Adrenal gland (tissue), 12 donors: ENCODE data around the gene ERBIN. TPM values are rescaled to one million over a fixed set of nuclear protein-coding genes. Genes with fewer than 3 reads are reported as not detected.

Source experiments
- DNase-seq, 7 donors: peaks; one replicate each; pipeline ENCODE4 v3.0.0-alpha.2; 2019 to 2020
- H3K27ac ChIP-seq, 5 donors: fragments of 200-600 bp; sonication (generic) in 4 of 5; 1 replicate in 3 of 5; 2 replicates in 2 of 5; pipeline versions ENCODE4 v1.5.1 to v1.8.0; 2016 to 2020; ENCODE audit warnings: mild to moderate bottlenecking in 1 of 5
- H3K27me3 ChIP-seq: fragments of 200-600 bp; 2 replicates; pipeline ENCODE4 v1.8.0; 2021
- H3K36me3 ChIP-seq, 2 donors: fragments of 200-600 bp; replicated peaks in 1 of 2; 1 replicate in 1 of 2; 2 replicates in 1 of 2; pipeline versions ENCODE4 v1.5.1 to v1.8.0; 2018 to 2022
- H3K4me1 ChIP-seq, 2 donors: fragments of 200-600 bp; replicated peaks in 1 of 2; 1 replicate in 1 of 2; 2 replicates in 1 of 2; pipeline versions ENCODE4 v1.5.1 to v1.8.0; 2018 to 2021
- H3K4me3 ChIP-seq, 4 donors: fragments of 200-600 bp; sonication (generic) in 3 of 4; one replicate each; pipeline ENCODE4 v1.5.1; 2016 to 2018
- H3K9me3 ChIP-seq, 3 donors: fragments of 200-600 bp; sonication (generic) in 1 of 3; replicated peaks in 1 of 3; 1 replicate in 2 of 3; 2 replicates in 1 of 3; pipeline versions ENCODE4 v1.5.1 to v1.8.0; 2016 to 2021
- POLR2A ChIP-seq, 2 donors: fragments of 450-650 bp; IDR thresholded peaks; one replicate each; pipeline ENCODE4 v1.6.1; 2017; ENCODE audit warnings: antibody characterized with exemption in 2 of 2, mild to moderate bottlenecking in 2 of 2, moderate library complexity in 1 of 2
- WGBS, 4 donors: extraction: QIAGEN DNeasy Blood & Tissue Kit in 2 of 4; methylation state at CpG; one replicate each; pipeline versions ENCODE4 v1.1.5 to v1.1.7; 2013 to 2017; 5-methylcytosine and 5-hydroxymethylcytosine counted together
- intact Hi-C, 2 donors: fragments of 100-400 bp; cut with DNase I; formaldehyde crosslinking; loops; one replicate each; pipeline versions ENCODE4 v1.14.1 to v1.15.0; 2022 to 2023
- polyA plus RNA-seq, 3 donors: library from polyadenylated mRNA; stranded (reverse); fragments of 200-250 nt in 2 of 3; fragments of 350-450 nt in 1 of 3; fragmentation: Illumina TruSeq in 1 of 3; extraction: RNeasy Lipid Tissue Mini Kit (QIAGEN cat#74804) in 1 of 3; gene quantifications; one replicate each; pipeline ENCODE4 v1.2.3, GENCODE V29; 2013 to 2014
- total RNA-seq, 9 donors: library from RNA; depleted of rRNA in 4 of 9; stranded (reverse); fragments of >200 nt in 4 of 9; fragments of 120-200 nt in 1 of 9; fragmentation: NEBNext Ultra II Directional in 1 of 9; extraction: Animal tissue kit (Norgen Biotek cat#: 25700) in 1 of 9; gene quantifications; one replicate each; pipeline versions ENCODE4 v1.1.0 to v1.2.4, GENCODE V29; 2013 to 2023
- TF ChIP-seq, protein P1 (sequence below), 6 experiments: fragments of 450-650 bp in 4 of 6; fragments of 200-600 bp in 2 of 6; sonication (generic) in 1 of 6; IDR thresholded peaks; 1 replicate in 5 of 6; 2 replicates in 1 of 6; pipeline versions ENCODE4 v1.5.1 to v1.8.0; 2016 to 2021; ENCODE audit warnings: antibody characterized with exemption in 6 of 6, mild to moderate bottlenecking in 2 of 6, moderate library complexity in 1 of 6
- donor health status: healthy with polysubstance abuse.
- donor health status: Bipolar disorder and iron deficiency.
- donor health status: DM: yes; HTN: yes; CAD: no.
- donor health status: DM: no; HTN: no; CAD: no.
- donor health status: DM: no; HTN: no; CAD: no.
- donor health status: DM: yes; HTN: yes; CAD: no.

Gene ERBIN
- total and polyA plus RNA-seq, 12 donors = 10.7 to 74.0 (median 47.0) TPM

DNA sequence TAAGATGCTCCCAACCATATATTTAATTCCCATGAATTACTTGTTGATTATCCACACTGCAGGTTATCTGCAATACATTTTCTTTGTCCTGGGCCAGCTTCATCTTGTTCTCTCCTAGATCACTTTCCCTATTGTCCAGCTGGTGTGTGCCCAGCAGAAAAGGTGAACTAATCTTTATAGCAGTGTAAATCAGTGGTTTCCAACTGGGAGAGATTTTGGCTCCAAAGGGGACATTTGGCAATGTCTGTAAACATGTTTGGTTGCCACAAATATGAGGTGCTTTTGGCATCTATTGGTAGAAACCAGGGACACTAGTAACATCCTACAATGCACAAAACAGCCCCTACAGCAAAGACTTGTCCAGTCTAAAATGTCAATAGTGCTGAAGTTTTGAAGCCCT lies 20.1 kb upstream of the ERBIN start:
- TF ChIP-seq POLR2A (IDR thresholded peaks at IDR 0.05) = no peak
- TF ChIP-seq, protein P1, sequence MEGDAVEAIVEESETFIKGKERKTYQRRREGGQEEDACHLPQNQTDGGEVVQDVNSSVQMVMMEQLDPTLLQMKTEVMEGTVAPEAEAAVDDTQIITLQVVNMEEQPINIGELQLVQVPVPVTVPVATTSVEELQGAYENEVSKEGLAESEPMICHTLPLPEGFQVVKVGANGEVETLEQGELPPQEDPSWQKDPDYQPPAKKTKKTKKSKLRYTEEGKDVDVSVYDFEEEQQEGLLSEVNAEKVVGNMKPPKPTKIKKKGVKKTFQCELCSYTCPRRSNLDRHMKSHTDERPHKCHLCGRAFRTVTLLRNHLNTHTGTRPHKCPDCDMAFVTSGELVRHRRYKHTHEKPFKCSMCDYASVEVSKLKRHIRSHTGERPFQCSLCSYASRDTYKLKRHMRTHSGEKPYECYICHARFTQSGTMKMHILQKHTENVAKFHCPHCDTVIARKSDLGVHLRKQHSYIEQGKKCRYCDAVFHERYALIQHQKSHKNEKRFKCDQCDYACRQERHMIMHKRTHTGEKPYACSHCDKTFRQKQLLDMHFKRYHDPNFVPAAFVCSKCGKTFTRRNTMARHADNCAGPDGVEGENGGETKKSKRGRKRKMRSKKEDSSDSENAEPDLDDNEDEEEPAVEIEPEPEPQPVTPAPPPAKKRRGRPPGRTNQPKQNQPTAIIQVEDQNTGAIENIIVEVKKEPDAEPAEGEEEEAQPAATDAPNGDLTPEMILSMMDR (IDR thresholded peaks at IDR 0.05) = no peak
- Histone ChIP-seq H3K36me3 (no peaks in the 10 kb centered on the region), H3K9me3 (no peaks in the 10 kb centered on the region), H3K27ac (no peak overlapping the region), H3K27me3 (no peaks in the 10 kb centered on the region), H3K4me3 (no peak overlapping the region), H3K4me1 (no peaks in the 10 kb centered on the region)
- DNase-seq = no peak
- intact Hi-C loops = no loop called here

DNA sequence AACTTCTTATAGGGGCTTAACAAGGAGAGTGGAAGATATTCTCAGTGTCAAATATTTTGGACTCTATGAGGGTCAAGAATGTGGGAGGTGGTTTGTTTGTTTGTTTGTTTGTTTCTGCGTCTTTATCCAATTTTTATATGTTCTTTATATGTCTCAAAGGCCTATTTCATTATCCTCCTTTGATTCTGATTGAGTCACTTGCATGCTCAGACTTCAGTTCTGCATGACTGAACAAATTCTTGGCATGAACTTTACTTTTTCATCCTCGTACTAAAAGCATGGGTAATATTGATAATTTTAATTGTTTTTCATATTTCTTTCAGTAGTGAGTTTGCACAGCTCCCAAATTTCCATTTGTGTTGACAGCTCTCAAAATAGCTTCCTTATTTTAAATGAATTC lies 19.2 kb upstream of the ERBIN start:
- 62 to 72% (median 68%) methylated on average over 2 of the region's 2 CpGs for WGBS, 4 donors
- Histone ChIP-seq H3K4me1 (no peaks in the 10 kb centered on the region), H3K4me3 (no peak overlapping the region), H3K36me3 (no peaks in the 10 kb centered on the region), H3K27me3 (no peaks in the 10 kb centered on the region), H3K9me3 (no peaks in the 10 kb centered on the region), H3K27ac (no peak overlapping the region)
- intact Hi-C loops = no loop called here
- DNase-seq = no peak
- TF ChIP-seq, protein P1 (IDR thresholded peaks at IDR 0.05) = no peak
- no peak for TF ChIP-seq POLR2A (IDR thresholded peaks at IDR 0.05)

DNA sequence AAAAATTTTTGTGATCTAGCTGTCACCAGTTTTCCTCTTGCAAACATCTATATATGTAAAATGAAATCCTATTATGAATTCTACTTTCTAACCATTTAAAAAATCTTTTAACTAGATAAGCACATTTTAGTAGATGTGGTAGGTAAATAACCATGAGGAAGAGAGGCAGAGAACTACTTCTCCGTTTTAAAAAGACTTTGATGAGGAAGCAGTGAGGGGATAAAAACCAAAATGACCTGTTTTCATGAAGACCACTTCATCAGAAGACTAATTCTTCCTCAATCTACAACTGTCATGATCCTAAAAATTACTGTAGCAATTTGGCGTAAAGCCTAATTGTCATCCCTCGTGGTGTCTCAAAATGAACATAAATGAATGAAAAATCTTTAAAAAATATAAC lies 15.7 kb upstream of the ERBIN start:
- TF ChIP-seq, protein P1 (IDR thresholded peaks at IDR 0.05) = no peak
- no peak for TF ChIP-seq POLR2A (IDR thresholded peaks at IDR 0.05)
- 49 to 71% (median 62%) methylated on average over 3 of the region's 3 CpGs for WGBS, 4 donors
- Histone ChIP-seq H3K4me3 (no peak overlapping the region), H3K36me3 (no peaks in the 10 kb centered on the region), H3K27ac (no peak overlapping the region), H3K27me3 (no peaks in the 10 kb centered on the region), H3K4me1 (no peaks in the 10 kb centered on the region), H3K9me3 (no peaks in the 10 kb centered on the region)
- intact Hi-C loops = no loop called here
- no peak for DNase-seq

DNA sequence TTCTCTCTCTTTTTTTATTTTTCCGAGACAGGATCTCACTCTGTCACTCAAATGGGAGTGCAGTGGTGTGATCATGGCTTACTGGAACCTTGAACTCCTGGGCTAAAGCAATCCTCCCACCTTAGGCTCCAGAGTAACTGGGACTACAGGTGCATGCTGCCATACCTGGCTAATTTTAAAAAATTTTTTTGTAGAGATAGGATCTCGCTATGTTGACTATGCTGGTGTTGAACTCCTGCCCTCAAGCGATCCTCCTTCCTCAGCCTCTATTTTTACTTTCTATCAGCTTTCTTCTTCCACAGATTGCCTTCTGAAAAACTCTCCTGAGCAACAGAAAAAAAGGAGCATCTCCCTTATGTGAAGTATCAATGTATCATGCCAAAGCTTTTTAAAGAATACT lies 14.1 kb upstream of the ERBIN start:
- no peaks in the 10 kb centered on the region for H3K27me3 ChIP-seq
- no peak overlapping the region for H3K27ac ChIP-seq
- no peak overlapping the region for H3K4me3 ChIP-seq
- no peaks in the 10 kb centered on the region for H3K9me3 ChIP-seq
- H3K36me3 ChIP-seq = no peaks in the 10 kb centered on the region
- no peak for DNase-seq
- intact Hi-C loops = no loop called here
- 94 to 100% (median 96%) methylated on average over 3 of the region's 3 CpGs for WGBS, 4 donors
- H3K4me1 ChIP-seq = no peaks in the 10 kb centered on the region
- TF ChIP-seq POLR2A (IDR thresholded peaks at IDR 0.05) = no peak
- TF ChIP-seq, protein P1 (IDR thresholded peaks at IDR 0.05) = no peak
